ENCODE measurements around the gene FAM181B. TPM values are rescaled to one million over a fixed set of nuclear protein-coding genes. Genes with fewer than 3 reads are reported as not detected.

Gene FAM181B
- total RNA-seq, 1 experiment from 2014 or later: 0.44 TPM

- Histone ChIP-seq H3K23me2 (ENCODE audit: insufficient read length, low read depth, low read length, poor library complexity, severe bottlenecking) (no peaks in the 10 kb centered on the region), H4K5ac (ENCODE audit: insufficient read length, low read depth, low read length) (no peak overlapping the region), H3K27me3 (ENCODE audit: insufficient read depth, low read length) (no peaks in the 10 kb centered on the region), H2BK15ac (ENCODE audit: low read depth, low read length) (no peak overlapping the region), H2AK5ac (ENCODE audit: insufficient read length, low read length) (no peak overlapping the region), H3K4me2 (ENCODE audit: insufficient read depth, insufficient read length, low read length) (no peak overlapping the region), H3K9ac (ENCODE audit: extremely low read depth, insufficient read length, low read length) (no peak overlapping the region), H3K56ac (ENCODE audit: insufficient read length, low read depth, low read length) (no peak overlapping the region), H2BK12ac (ENCODE audit: insufficient read length, low read depth, low read length) (no peak overlapping the region), H2BK20ac (ENCODE audit: low read depth, low read length, poor library complexity, severe bottlenecking) (no peak overlapping the region), H4K20me1 (ENCODE audit: control insufficient read depth, insufficient read depth, insufficient read length) (no peaks in the 10 kb centered on the region), H3K9me3 (ENCODE audit: control insufficient read depth, low read depth, low read length) (no peaks in the 10 kb centered on the region), H2AFZ (ENCODE audit: low read length) (no peak overlapping the region), H4K8ac (replicated peaks; ENCODE audit: insufficient read length, low read depth, low read length) (no peak overlapping the region), H4K91ac (ENCODE audit: insufficient read length, low read depth, low read length) (no peak overlapping the region), H2BK120ac (ENCODE audit: low read depth, low read length, poor library complexity, severe bottlenecking) (no peak overlapping the region), H3K79me1 (ENCODE audit: insufficient read depth, low read depth, low read length, poor library complexity, severe bottlenecking) (no peaks in the 10 kb centered on the region), H3K27ac (ENCODE audit: insufficient read length, low read depth, low read length) (no peak overlapping the region), H3K18ac (ENCODE audit: insufficient read length, low read depth, low read length) (no peak overlapping the region), H3K23ac (ENCODE audit: insufficient read length, low read depth, low read length) (no peak overlapping the region), H3K4ac (ENCODE audit: low read depth, low read length) (no peak overlapping the region), H3K4me1 (ENCODE audit: insufficient read depth, low read length) (no peaks in the 10 kb centered on the region), H3T11ph (ENCODE audit: low read length) (no peak overlapping the region), H3K14ac (ENCODE audit: insufficient read depth, low read length) (no peak overlapping the region), H2BK5ac (ENCODE audit: insufficient read length, low read length) (no peak overlapping the region), H3K79me2 (ENCODE audit: insufficient read depth, low read length) (no peaks in the 10 kb centered on the region)
- H3K9me3 Mint-ChIP-seq: no peaks in the 10 kb centered on the region
- H3K27ac Mint-ChIP-seq: no peak overlapping the region
- H3K27me3 Mint-ChIP-seq (ENCODE audit: low read depth): no peaks in the 10 kb centered on the region; the same call in 1 of the 2 replicates
- H3K4me3 Mint-ChIP-seq: no peak overlapping the region
- DNase-seq: no peak
- peaks cover 4 to 5% of the 10 kb centered on the region in 2 experiments for H3K4me1 Mint-ChIP-seq
- WGBS (ENCODE audit: extremely low coverage, insufficient read length, low lambda C conversion rate): no CpG with 5 or more reads among the region's 3 CpGs
- TF ChIP-seq CTCF (conservative IDR thresholded peaks at IDR 0.05): no peak
- no peaks in the 10 kb centered on the region; a peak in 1 of 7 replicates for H3K36me3 Mint-ChIP-seq (ENCODE audit: insufficient read depth in 1 of 3, low read depth in 3 of 3)
These were observed 26.0 kb upstream of the FAM181B start for GRCh38 chr11:82759649-82760048.

Data from H9 (cell line).